HepG2 (cell line): ENCODE results near the gene IFT52. TPM values are rescaled to one million over a fixed set of nuclear protein-coding genes. Genes with fewer than 3 reads are reported as not detected.

Experiments used
- BCLAF1 ChIP-seq: fragments of 450-650 bp; IDR thresholded peaks from 2 replicates; pipeline ENCODE4 v1.6.1; 2017; ENCODE audit warnings: mild to moderate bottlenecking
- GTF2F1 ChIP-seq: fragments of 150-350 bp; IDR thresholded peaks from 2 replicates; pipeline ENCODE4 v1.6.1; 2014; ENCODE audit warnings: low read length
- HDAC2 ChIP-seq: sonication (generic); formaldehyde crosslinking; IDR thresholded peaks from 2 replicates; pipeline ENCODE4 v1.4.0; 2020; ENCODE audit warnings: missing genetic modification reagents
- HIVEP1 ChIP-seq: sonication (generic); formaldehyde crosslinking; IDR thresholded peaks from 2 replicates; pipeline ENCODE4 v1.4.0; 2020; ENCODE audit warnings: mild to moderate bottlenecking, missing genetic modification reagents
- MXD4 ChIP-seq: IDR thresholded peaks from 2 replicates; pipeline ENCODE4 v1.6.1; 2016; ENCODE audit warnings: mild to moderate bottlenecking, missing biosample characterization, missing genetic modification reagents
- NCOA1 ChIP-seq: sonication (generic); formaldehyde crosslinking; IDR thresholded peaks from 2 replicates; pipeline ENCODE4 v1.9.0; 2021; ENCODE audit warnings: missing genetic modification reagents
- POLR2A ChIP-seq, 2 experiments: IDR thresholded peaks; 2 replicates each; pipeline ENCODE4 v1.6.1; 2011; ENCODE audit warnings: low read depth in 2 of 2, low read length in 2 of 2, mild to moderate bottlenecking in 1 of 2, moderate library complexity in 1 of 2; ENCODE audit not compliant: insufficient read depth in 1 of 2
- REL ChIP-seq: sonication (generic); formaldehyde crosslinking; conservative IDR thresholded peaks from 2 replicates; pipeline ENCODE4 v1.8.0; 2022; ENCODE audit warnings: mild to moderate bottlenecking, missing genetic modification reagents, moderate library complexity
- SAFB2 ChIP-seq: sonication (generic); formaldehyde crosslinking; IDR thresholded peaks from 2 replicates; pipeline ENCODE4 v1.5.1; 2020; ENCODE audit warnings: missing genetic modification reagents, low read depth, mild to moderate bottlenecking, borderline replicate concordance
- TARDBP ChIP-seq: sonication (generic); formaldehyde crosslinking; IDR thresholded peaks from 2 replicates; pipeline ENCODE4 v1.8.0; 2022; ENCODE audit warnings: mild to moderate bottlenecking, missing genetic modification reagents
- ZIK1 ChIP-seq: sonication (generic); formaldehyde crosslinking; IDR thresholded peaks from 2 replicates; pipeline ENCODE4 v1.5.0; 2020; ENCODE audit warnings: mild to moderate bottlenecking, low read depth, missing genetic modification reagents, borderline replicate concordance
- ZKSCAN5 ChIP-seq: sonication (generic); formaldehyde crosslinking; IDR thresholded peaks from 2 replicates; pipeline ENCODE4 v1.5.1; 2020; ENCODE audit warnings: mild to moderate bottlenecking, missing genetic modification reagents
- ZNF136 ChIP-seq: sonication (generic); formaldehyde crosslinking; IDR thresholded peaks from 2 replicates; pipeline ENCODE4 v1.8.1; 2022; ENCODE audit warnings: low read depth, mild to moderate bottlenecking, moderate library complexity, missing genetic modification reagents
- ZNF333 ChIP-seq: sonication (generic); formaldehyde crosslinking; IDR thresholded peaks from 2 replicates; pipeline ENCODE4 v1.4.0; 2020; ENCODE audit warnings: mild to moderate bottlenecking, missing genetic modification reagents, borderline replicate concordance
- ZNF484 ChIP-seq: sonication (generic); formaldehyde crosslinking; IDR thresholded peaks from 2 replicates; pipeline ENCODE4 v1.5.1; 2020; ENCODE audit warnings: mild to moderate bottlenecking, low read depth, missing genetic modification reagents, borderline replicate concordance
- ZNF569 ChIP-seq: sonication (generic); formaldehyde crosslinking; IDR thresholded peaks from 2 replicates; pipeline ENCODE4 v1.5.0; 2020; ENCODE audit warnings: mild to moderate bottlenecking, missing genetic modification reagents, moderate library complexity, borderline replicate concordance
- ZNF570 ChIP-seq: sonication (generic); formaldehyde crosslinking; IDR thresholded peaks from 2 replicates; pipeline ENCODE4 v1.4.0; 2020; ENCODE audit warnings: mild to moderate bottlenecking, missing genetic modification reagents, borderline replicate concordance
- ZNF615 ChIP-seq: sonication (generic); formaldehyde crosslinking; IDR thresholded peaks from 2 replicates; pipeline ENCODE4 v1.5.0; 2020; ENCODE audit warnings: mild to moderate bottlenecking, missing genetic modification reagents, borderline replicate concordance
- ZNF678 ChIP-seq: sonication (generic); formaldehyde crosslinking; IDR thresholded peaks from 2 replicates; pipeline ENCODE4 v1.4.0; 2020; ENCODE audit warnings: mild to moderate bottlenecking, missing genetic modification reagents
- ZNF75D ChIP-seq: sonication (generic); formaldehyde crosslinking; IDR thresholded peaks from 2 replicates; pipeline ENCODE4 v1.8.1; 2023; ENCODE audit warnings: missing genetic modification reagents, mild to moderate bottlenecking, borderline replicate concordance
- polyA plus RNA-seq, 8 experiments: library from polyadenylated mRNA; depleted of rRNA in 3 of 8; stranded (reverse) in 7 of 8; unstranded in 1 of 8; fragments of >200 nt; fragmentation: Illumina TruSeq in 4 of 8; extraction: Trizol in 4 of 8; gene quantifications; 2 replicates each; pipeline versions ENCODE4 v1.2.1 to v1.2.3, GENCODE V29; 2011 to 2016; ENCODE audit warnings: low read depth in 4 of 8, missing spikeins in 1 of 8, mixed read lengths in 1 of 8; ENCODE audit not compliant: insufficient read depth in 1 of 8
- total RNA-seq, 5 experiments: library from RNA; depleted of rRNA; stranded (reverse); fragments of >200 nt; fragmentation: Illumina TruSeq; extraction: Trizol; gene quantifications; 2 replicates each; pipeline ENCODE4 v1.2.3, GENCODE V29; 2016; ENCODE audit warnings: low read depth in 1 of 5
- TF ChIP-seq, protein P1 (sequence below): sonication (generic); formaldehyde crosslinking; IDR thresholded peaks from 2 replicates; pipeline ENCODE4 v1.4.0; 2020; ENCODE audit warnings: low read depth, missing genetic modification reagents
- TF ChIP-seq, protein P2 (sequence below): sonication (generic); formaldehyde crosslinking; IDR thresholded peaks from 2 replicates; pipeline ENCODE4 v1.5.1; 2020; ENCODE audit warnings: missing genetic modification reagents, mild to moderate bottlenecking, borderline replicate concordance

Gene IFT52
- total and polyA plus RNA-seq, 2 of the 13 experiments (the other 11 are each of a cell fraction or from before 2014, with no cell fraction given) = 48.0 to 64.0 TPM

- TF ChIP-seq, protein P1, sequence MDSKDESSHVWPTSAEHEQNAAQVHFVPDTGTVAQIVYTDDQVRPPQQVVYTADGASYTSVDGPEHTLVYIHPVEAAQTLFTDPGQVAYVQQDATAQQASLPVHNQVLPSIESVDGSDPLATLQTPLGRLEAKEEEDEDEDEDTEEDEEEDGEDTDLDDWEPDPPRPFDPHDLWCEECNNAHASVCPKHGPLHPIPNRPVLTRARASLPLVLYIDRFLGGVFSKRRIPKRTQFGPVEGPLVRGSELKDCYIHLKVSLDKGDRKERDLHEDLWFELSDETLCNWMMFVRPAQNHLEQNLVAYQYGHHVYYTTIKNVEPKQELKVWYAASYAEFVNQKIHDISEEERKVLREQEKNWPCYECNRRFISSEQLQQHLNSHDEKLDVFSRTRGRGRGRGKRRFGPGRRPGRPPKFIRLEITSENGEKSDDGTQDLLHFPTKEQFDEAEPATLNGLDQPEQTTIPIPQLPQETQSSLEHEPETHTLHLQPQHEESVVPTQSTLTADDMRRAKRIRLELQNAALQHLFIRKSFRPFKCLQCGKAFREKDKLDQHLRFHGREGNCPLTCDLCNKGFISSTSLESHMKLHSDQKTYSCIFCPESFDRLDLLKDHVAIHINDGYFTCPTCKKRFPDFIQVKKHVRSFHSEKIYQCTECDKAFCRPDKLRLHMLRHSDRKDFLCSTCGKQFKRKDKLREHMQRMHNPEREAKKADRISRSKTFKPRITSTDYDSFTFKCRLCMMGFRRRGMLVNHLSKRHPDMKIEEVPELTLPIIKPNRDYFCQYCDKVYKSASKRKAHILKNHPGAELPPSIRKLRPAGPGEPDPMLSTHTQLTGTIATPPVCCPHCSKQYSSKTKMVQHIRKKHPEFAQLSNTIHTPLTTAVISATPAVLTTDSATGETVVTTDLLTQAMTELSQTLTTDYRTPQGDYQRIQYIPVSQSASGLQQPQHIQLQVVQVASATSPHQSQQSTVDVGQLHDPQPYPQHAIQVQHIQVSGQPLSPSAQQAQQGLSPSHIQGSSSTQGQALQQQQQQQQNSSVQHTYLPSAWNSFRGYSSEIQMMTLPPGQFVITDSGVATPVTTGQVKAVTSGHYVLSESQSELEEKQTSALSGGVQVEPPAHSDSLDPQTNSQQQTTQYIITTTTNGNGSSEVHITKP (CRISPR knock-in tag) = peak; percentile 100
- TF ChIP-seq REL (CRISPR knock-in tag) (peak; percentile 96), ZNF615 (peak; percentile 90), ZNF570 (CRISPR knock-in tag) (0 out of 2 replicates have a peak, but pooled peaks have one; percentile 55), ZNF75D (CRISPR knock-in tag) (no peak), ZIK1 (peak; percentile 33; the same call in 1 of the 2 replicates), POLR2A (IDR thresholded peaks at IDR 0.05; ENCODE audit: insufficient read depth in 1 of 2, low read depth in 2 of 2, low read length in 2 of 2) (peak; percentile 53 to 88; a peak in 3 of 4 replicates), ZNF678 (CRISPR knock-in tag) (peak; percentile 67; the same call in 1 of the 2 replicates), HIVEP1 (CRISPR knock-in tag) (peak; percentile 90), ZNF569 (0 out of 2 replicates have a peak, but pooled peaks have one; percentile 44), HDAC2 (CRISPR knock-in tag) (peak; percentile 89), ZNF484 (no peak), TARDBP (CRISPR knock-in tag) (peak; percentile 86; the same call in 1 of the 2 replicates), NCOA1 (CRISPR knock-in tag) (peak; percentile 70; the same call in 1 of the 2 replicates), MXD4 (CRISPR knock-in tag) (peak; percentile 84), ZKSCAN5 (0 out of 2 replicates have a peak, but pooled peaks have one; percentile 34), ZNF136 (CRISPR knock-in tag) (peak; percentile 80), ZNF333 (CRISPR knock-in tag) (0 out of 2 replicates have a peak, but pooled peaks have one; percentile 75), SAFB2 (CRISPR knock-in tag) (peak; percentile 28; the same call in 1 of the 2 replicates), GTF2F1 (no peak), BCLAF1 (no peak)
- TF ChIP-seq, protein P2, sequence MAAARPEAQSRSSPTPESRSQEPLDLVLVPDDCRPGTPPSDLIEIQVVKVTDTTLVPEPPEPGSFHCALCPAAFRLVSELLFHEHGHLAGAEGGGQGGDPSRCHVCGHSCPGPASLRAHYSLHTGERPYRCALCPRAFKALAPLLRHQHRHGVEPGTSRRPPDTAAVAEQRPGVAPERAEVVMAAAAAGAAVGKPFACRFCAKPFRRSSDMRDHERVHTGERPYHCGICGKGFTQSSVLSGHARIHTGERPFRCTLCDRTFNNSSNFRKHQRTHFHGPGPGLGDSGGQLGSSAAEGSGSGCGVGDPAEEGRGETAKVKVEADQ (CRISPR knock-in tag) = peak; percentile 83
Measured at GRCh38 chr20:43590392-43591303, at the start of gene IFT52 (continued).
